ENCODE measurements around the gene CBLB.

DNA sequence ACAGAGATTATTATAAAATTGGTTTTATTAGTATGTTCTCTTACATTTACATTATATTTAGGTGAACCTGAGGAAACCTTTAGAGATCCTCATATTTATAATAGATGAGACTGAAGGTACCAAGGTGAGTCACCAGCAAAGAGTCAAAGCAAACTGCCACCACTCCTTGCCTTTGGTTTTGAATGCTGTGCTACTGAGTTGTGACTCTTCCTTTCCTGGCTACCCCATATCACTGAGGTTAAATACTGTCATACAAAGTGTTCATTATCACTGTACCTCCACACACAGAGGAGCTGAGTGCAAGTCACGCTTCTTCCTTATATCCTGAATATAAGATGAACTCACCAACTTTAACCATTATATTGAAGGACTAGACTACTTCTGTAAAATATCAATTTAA is 168.2 kb downstream of the CBLB start:
- no peak for TF ChIP-seq POLR2A (IDR thresholded peaks at IDR 0.05)
- TF ChIP-seq, protein P1, sequence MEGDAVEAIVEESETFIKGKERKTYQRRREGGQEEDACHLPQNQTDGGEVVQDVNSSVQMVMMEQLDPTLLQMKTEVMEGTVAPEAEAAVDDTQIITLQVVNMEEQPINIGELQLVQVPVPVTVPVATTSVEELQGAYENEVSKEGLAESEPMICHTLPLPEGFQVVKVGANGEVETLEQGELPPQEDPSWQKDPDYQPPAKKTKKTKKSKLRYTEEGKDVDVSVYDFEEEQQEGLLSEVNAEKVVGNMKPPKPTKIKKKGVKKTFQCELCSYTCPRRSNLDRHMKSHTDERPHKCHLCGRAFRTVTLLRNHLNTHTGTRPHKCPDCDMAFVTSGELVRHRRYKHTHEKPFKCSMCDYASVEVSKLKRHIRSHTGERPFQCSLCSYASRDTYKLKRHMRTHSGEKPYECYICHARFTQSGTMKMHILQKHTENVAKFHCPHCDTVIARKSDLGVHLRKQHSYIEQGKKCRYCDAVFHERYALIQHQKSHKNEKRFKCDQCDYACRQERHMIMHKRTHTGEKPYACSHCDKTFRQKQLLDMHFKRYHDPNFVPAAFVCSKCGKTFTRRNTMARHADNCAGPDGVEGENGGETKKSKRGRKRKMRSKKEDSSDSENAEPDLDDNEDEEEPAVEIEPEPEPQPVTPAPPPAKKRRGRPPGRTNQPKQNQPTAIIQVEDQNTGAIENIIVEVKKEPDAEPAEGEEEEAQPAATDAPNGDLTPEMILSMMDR (IDR thresholded peaks at IDR 0.05 in 4 of 5, conservative IDR thresholded peaks at IDR 0.05 in 1 of 5) = no peak

Data from gastrocnemius medialis (tissue), 4 donors.